HG03066 (cell line): ENCODE measurements around the gene USP47.
A peak's percentile ranks its signal among the peaks of the same experiment; 100 is the strongest.

ENCODE experiments used
- ATAC-seq: cut with Tn5 transposase; IDR thresholded peaks from one replicate; pipeline ENCODE4 v1.9.1; 2021; ENCODE audit warnings: low read depth; ENCODE audit not compliant: unreplicated experiment

USP47 gene

DNA sequence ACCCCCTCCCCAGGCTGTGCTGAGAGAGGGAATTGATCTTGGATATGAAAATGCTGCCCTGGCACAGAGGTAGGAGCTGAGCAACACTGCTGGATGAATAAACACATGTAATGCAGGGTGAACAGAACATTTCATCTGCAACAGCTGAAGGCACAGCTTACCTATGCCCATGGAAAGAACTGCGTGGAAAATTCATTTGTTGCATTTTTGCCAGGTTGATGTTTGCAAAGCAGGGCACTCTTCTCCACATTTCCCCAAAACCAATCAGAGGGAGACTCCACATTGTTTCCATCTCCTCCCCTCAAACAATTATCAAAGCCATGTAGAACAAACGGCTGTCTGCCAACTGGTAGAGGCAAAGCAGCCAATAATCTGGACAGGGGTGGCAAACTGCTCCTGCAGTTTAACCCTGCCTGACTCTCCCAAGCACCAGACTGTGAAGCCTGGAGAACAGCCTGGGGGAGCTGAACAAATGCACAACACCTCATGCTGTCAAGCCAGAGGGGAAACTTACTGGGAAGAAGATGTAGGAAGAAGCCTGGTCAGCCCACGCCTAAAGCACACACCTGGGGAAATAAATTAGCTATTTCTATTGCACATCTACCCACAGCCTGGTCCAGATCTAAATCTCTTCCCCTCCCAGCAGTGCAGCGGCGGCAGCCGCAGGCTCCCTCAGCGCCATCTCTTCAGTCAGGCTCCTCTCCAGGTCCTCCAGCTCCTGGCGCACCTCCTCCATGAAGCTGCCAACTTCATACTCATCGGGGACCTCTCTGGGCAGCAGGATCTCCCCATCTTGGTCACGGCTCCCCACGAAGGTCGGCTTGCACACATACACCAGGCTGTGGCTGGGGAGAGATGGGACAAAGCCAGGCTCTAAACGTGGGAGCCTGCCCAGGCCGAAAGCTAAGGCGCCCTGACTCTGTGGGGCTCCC lies 122.3 kb downstream of the USP47 start:
- ATAC-seq, result no peak

DNA sequence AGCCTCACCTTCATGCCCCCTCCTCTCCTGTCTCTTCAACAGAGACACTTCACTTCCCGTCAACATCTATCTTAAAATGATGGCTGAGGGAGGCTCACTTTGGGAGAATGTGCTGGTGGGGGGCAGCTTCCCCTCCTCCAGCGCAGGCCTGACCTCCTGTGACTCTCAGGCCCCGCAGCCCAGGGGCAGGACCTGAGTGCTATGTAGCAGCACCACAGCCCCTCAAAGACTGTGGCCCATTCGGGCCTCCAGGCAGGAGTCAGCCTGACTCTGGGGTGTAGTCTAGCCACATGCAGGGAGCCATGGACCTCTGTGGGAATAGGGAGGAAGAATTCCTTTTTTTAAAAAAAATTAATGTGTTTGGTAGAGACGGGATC lies 123.0 kb downstream of the USP47 start:
- no peak for ATAC-seq

DNA sequence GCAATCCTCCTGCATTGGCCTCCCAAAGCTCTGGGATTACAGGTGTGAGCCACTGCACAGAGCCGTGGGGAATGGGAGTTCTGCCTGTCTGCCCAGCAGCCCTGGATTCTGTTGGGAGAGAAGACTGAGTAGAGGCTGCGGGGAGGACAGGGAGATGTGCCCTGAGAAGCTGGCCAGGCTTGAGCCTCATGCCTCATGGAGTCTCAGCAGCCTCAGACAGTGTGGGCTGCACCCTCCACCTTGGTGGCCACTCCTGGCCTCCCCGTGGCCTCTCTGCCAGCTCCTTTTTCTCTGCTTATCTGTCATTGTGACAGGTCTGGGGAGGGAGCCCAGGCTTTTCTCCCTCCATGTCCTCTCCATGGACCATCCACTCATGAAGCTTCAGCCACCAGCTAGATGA lies 123.4 kb downstream of the USP47 start:
- no peak for ATAC-seq

DNA sequence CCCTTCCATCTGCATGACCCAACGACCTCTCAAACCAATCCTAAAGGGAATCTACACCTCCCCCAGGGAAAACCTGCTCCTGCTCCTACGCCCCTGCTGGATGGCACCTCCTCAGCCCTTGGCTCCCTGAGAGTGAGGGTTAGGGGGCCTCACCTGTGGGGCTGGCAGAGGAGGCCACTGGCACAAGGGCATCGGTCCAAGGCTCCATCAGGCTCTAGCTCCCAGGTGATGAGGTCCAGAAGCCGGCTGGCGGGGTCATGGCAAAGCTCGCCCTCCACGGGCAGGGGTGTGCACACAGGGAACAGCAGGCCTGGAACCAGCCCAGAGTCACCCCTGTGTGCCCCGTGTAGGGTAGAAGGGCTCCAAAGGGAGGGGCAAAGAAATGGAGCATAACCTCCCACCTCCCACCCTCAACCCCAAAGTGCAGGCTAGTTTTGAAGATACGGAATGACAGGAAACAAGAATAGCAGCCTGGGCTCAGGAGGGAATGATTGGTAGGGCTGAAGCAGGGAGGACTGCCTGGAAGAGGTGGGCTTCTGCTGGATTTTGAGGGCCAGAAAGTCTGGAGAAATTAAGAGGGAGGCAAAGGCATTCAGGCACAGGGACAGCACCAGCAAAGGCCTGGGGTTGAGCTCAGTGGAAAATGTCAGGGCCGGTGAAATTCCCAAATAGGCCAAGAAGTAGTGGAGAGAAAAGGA lies 124.0 kb downstream of the USP47 start:
- no peak for ATAC-seq

DNA sequence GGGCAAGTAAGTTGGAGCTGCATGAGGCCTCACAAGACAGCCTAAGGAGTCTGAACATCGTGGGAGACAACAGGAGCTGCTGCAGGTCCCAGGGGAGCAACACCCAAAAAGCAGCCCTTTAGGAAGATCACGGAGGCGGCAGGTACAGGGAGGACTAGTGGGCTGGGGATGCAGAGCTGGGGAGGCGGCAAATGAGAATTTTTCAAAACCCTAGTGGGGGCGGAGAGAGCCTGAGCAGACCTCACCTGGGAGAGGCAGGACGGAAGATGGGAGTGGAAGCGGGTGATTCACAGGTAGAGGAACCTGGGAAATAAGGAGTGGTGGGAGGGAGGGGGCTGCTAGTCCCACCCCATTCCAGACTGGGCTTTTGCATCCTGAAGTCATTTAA lies 124.6 kb downstream of the USP47 start:
- ATAC-seq, result no peak

DNA sequence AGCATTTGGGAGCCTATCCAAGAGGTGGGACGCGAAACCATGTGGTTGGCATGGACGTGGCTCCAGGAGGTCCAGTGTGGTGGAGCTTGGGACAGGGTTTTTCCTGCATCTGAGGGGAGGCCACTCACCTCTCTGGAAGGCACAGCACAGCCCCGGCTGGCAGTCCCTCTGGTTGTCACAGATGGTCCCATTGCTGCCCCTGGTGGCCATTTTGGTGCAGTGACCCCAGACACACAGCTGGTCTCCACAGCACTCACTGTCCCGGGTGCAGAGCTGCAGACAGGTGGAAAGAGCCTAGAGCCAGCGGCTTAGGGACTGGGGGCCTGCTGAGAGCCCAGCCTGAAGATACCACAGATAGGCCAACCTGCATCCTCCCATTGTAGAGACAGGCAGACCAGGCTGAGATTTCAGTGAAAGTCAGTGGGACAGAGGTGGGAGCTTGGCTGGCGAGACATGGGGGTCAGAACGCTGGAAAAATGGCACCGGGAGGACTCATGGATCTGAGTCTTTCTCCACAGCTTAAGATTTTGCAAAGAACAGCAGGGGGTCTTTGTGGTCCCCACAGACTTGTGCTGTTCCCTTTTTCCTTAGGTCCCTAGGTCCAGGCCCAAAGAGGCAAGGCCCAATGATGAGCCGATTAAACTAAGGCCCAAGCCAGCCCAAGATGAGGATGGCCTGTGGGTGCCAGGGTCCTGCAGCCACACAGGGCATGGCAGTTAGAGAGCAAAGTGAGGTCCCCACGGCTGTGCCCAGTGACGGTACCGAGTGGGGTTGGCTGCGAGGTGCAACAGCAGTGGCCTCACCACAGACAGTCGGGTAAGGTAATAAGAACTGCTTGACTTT lies 125.3 kb downstream of the USP47 start:
- peak; percentile 92 for ATAC-seq

DNA sequence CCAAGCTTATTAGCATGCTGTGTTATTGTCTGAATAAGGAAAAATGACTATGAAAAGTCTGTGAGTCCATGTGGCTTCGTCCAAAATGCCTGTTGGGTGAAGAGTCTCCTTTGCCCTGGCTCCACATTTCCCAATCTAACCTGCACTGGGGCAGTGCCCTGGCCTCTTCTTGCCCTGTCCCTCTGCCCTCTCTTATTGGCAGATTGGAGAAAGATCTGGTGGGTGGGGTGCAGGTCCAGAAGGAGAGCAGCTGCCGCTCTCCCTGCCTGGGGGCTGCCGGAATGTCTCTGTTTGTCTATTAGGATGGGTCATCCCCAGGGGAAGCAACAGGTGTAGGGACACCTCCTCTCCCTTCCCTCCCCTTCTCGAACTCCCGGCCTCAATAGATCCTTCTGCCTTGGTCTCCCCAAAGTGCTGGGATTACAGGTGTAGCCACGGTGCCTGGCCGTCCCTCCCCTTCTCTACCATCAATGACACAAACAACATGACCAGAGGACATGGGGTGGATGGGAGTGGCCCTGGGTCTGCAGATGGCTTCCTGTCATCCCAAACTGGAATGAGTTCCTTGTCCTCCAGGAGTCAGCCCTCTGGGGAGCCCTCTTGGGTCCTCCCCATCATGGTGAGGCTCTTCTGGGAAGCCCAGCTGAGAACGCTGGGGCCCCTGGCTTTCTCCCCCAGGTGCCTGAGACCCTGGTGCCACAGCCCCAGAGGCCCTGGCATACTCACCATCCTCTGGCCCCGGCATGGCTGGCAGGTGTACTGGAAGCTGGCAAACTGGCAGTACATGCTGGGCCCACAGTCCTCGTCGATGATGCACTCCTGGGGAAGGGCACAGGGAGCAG lies 126.1 kb downstream of the USP47 start:
- no peak for ATAC-seq

DNA sequence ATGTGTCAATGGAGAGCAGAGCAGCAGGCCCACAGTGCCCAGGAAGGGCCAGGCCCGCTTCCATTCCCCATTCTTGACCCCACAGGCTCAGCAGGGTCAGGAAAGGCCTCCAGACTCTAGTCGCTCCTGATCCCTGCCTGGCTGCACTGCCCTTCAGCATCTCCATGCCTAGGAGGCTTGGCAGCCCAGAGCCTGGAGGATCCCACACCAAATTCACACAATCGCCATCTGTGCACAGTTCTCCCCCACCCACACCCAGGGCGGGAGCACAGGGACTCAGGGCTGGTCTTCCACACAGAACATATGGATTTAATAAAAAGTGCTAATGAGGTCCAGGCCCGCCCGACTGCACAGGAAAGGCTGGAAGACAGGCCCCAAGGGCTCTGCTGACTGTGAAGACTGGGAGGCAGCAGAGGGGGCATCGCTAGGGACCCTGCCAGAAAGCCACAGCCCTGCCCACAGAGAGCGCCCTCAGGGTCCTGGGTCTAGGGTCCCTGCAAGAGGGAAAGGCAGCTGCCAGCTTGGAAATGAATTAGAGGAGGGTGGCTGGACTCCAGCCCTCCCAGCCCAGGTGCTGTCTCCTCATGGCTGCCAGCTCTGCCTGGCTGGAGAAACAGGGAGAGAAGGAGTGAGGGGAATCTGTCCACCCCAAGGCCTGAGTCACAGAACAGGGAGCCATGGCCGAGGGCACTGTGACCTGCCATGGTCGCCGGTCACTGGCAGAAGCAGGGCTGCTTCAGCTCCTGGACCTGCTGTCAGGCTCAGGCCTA lies 126.9 kb downstream of the USP47 start:
- no peak for ATAC-seq

DNA sequence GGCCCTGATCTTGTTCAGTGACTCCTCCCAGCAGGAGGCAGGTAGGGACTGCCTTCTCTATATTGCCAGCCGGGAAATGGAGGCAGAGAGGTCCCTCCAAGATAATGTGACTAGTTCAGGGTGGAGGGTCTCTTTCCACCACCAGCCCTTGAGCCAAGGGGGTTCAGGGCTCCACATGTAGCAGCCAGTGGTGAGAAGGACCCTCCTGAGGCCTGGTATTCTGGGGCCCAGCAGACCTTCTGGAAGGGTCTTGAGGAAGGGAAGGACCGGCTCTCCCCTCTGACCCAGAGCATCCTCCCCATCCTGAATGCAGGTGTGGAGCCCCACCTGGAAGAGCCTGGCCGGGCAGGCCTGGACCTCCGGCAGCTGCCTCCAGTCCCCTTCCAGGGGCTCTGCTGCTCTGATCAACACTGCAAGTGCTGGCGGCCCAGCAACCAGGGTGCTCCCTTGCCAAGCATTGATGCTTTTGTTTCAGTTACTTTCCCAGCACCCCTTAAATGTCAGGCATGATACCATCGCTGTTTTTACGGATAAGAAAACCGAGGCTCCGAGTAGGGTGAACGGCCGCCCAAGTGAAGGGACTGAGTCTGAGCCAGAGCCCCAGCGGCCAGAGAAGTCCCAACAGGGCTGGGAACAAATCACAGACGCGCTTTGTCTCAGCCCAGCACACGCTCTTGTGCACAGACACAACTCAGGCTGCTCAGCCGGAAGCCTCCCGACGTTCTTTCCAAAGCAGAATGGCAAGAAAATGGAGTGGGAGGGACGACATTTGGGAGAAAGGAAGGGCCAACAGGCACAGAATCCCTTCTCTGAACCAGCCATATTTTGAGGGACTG lies 127.8 kb downstream of the USP47 start:
- ATAC-seq, result no peak

DNA sequence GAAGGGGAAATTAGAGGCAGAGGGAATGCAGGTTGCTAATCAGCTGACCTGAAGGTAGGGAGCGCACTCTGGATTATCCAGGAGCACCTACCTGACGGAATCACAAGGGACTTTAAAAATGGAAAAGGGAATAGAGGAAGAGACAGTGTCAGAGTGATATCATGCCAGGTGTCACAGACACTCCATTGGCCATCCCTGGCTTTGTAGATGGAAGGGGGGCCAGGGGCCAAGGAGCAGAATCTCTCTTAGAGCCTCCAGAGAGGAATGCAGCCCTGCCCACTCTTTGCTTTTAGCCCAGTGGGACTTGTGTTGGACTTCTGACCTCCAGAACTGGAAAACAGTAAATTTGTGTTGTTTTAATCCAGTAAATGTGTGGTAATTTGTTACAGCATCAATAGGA lies 128.8 kb downstream of the USP47 start:
- ATAC-seq, result no peak

DNA sequence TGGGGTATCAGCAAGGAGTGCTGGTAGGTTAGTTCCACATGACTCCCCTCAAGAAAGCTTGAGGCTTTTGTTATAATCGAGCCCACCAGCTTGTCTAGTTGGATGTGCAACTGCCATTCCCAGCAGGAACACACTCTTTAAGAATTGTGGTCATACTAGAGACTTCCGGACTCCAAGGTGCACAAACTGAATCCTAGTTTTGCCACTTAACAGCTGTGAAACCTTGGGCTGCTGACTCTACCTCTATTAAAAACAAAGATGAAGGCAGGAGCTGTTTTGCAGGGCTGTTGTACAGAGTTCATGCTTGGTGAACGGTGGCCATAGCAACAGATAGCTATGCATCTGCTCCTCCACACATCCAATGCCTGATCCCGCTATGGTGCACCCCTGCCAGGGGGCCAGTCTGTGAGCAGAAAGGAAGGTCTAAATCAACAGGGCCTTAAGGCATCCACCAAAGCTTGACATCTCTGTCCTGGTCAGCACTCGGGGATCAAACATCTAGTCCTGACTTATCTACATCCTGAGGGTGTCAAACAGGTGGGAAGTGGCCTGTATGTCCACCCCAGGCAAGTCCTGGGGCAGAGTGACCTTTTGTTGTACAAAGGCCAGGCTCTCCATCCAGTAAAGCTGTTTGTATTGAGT lies 130.3 kb downstream of the USP47 start:
- ATAC-seq, result no peak

DNA sequence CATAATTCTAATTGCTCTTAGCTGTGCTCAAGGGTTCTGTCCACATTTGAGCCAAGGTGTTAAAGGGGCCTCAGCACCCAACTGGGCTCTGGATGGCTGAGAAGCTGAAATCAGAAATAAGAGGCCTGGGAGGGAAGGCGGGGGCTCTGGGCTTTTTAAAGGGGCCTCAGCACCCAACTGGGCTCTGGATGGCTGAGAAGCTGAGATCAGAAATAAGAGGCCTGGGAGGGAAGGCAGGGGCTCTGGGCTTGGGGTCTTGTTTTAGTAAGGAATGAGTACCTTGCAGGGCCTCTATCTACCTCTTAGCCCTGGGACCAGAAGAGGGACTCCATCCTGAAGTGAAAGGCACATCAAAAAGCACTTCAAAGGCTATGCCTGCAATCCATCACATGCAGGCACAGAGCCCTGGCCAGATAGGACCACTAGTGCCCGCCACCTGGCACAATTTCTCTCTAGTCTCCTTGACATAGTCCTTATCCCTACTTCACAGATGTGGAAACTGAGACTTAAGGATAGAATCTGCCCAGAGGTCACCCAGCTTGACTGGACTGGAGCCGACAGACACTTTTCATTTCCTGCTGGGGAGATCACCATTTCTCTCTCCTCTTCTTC lies 131.1 kb downstream of the USP47 start:
- no peak for ATAC-seq

DNA sequence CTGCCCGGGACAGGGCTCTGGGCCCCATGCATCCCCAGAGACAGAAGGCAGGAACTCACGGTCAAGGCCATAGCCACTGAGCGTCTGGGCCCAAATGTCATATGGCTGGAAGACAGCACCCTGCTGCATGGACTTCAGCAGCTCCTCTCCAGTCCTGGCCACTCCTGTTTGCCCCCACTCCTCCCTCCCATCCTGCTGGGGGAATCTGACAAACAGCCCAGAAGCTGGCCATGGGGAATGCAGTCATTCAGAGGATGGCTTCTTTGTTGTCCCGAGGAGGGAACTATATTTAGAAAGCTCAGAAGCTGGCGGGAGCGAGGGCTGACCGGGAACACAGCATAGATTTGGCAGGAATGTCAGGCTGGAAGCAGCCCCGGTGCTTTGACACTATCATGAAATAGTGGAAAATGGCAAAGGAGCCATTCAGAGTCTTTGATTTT lies 131.6 kb downstream of the USP47 start:
- ATAC-seq, result no peak

DNA sequence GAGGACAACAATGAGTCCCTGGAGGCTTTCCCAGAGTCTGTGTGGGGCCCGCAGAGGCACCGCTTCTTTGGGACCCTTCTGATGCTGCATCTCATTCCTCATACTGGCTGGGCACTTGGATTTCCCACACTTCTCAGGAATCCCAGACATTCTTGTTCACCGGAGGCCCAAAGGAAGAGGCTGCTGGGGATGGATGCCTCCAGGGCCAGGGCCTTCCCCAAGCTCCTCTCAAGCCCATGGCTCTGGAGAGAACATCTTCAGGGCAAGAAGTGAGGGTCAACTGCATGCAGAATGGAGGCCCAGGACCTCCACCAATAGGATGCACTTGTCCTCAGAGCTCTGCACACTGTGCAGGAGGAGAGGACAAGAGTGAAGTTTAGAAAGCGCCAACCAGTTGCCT lies 132.1 kb downstream of the USP47 start:
- ATAC-seq, result no peak

DNA sequence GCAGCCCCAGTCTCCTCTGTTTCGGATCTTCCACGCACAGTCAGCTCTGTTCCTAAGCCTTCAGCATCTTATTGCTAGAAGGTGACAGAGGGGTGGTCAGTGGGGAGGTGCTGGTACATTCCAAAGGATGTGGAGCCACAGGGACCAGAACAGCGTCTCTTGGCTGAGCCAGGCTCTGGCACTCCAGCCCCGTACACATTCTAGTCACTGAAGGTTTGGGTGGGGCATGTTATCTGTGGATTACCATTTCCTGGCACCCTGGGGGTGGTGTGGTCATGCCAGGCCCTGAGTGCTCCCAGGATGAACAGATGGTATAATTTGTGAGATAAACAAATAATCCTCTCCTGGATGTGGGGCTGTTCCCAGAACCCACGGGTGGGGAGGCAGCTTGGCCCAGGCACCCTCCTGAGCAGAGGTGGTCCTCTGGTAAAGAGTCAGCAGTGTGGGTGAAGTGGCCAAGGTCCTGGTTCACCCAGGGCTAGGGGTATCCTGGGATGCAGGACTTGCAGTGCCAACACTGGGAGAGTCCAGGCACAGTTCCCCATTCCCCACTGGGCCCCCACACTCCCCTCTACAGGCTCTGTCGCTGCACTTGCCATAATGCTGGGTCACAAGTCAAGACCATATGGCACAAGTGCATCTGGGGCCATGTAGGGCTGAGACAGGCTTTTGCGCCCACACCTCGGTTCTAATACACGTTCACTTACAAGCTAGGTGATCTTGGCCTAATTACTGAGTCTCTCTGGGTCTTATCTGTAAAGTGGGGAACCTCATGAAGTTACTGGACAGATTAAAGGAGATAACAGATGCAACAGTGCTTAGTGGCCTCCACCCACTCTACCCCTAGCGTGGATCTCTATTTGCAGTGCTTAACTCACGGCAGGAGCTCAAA lies 133.7 kb downstream of the USP47 start:
- ATAC-seq, result no peak

DNA sequence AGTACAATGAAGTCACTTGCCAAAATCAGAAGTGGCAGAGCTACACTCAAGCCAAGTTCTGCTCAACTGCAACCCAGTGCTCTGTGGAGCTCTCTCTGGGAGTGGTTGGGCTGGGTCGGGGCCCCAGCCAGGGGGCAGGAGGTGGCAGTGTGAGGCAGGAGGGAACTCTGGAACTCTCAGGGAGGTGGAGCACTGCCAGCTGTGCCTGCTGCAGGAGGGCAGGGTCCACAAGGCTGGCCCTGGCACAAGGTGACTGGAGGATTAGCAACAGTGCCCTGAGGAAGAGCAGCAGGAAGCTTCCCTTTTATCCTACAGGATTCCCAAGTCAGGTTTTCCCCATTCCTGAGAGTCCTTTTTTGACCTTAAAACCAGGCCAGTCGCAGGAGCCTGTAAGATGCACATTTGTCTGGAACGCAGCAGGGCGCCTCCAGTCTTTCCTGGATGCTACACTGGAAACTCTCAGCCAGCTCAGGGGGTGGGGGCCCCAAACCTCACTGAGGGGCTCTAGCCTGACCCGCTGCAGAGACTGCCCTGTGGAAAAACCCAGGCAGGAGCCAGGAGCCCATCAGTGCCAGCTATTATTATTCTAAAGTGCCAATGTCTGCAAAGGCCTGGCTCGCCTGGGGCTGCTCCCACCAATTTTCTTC lies 134.8 kb downstream of the USP47 start:
- ATAC-seq, result no peak
